Ecto neural progenitor cell (in vitro differentiated cells): ENCODE results near the gene ZBTB22.
"Not testable (repeated sequence)": the region's sequence is repeated elsewhere in the genome, so short reads cannot be mapped to it uniquely, and the experiment has no call there.

ENCODE experiments used
- DNase-seq: peaks from one replicate; pipeline ENCODE4 v3.0.0-alpha.2; 2018; ENCODE audit warnings: low spot score

ZBTB22 gene, protein sequence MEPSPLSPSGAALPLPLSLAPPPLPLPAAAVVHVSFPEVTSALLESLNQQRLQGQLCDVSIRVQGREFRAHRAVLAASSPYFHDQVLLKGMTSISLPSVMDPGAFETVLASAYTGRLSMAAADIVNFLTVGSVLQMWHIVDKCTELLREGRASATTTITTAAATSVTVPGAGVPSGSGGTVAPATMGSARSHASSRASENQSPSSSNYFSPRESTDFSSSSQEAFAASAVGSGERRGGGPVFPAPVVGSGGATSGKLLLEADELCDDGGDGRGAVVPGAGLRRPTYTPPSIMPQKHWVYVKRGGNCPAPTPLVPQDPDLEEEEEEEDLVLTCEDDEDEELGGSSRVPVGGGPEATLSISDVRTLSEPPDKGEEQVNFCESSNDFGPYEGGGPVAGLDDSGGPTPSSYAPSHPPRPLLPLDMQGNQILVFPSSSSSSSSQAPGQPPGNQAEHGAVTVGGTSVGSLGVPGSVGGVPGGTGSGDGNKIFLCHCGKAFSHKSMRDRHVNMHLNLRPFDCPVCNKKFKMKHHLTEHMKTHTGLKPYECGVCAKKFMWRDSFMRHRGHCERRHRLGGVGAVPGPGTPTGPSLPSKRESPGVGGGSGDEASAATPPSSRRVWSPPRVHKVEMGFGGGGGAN

DNA sequence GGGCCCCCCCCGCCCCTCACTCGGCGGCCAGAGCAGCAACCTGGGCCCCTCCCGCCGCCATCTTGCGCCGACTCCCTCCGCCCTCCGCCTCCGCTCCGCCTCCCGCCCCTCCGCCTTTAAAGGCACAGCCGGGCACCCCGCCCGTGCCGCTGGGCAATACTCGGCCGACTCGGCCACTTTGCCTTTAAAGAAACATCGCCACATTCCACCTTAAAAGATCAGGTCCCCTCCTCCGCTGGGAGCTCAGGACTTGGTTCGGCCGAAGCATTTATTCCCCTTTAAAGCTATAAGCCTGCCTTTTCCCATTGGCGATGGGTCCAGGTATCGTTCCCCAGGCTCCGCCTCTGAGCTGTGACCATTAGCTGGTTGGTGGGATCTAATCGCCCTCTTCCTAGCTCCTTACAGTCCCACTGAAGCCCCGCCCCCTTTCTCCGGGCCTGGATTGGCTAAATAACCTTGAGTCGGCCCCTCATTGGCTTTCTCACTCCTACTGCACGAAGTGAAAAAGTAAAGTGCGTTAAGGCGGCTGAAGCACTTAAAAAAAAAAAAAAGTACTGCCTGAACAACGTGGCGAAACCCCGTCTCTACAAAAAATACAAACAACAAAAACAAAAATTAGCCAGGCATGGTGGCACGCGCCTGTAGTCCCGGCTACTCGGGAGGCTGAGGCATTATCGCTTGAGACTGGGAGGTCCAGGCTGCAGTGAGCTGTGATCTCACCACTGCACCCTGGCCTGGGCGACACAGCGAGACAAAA is at the start of gene ZBTB22:
TSS of gene ZBTB22 (minus strand) at position 76 of the 757 bp plus-strand sequence. CDS start 828 bp downstream, outside the sequence.
- DNase-seq = peak; percentile 96

DNA sequence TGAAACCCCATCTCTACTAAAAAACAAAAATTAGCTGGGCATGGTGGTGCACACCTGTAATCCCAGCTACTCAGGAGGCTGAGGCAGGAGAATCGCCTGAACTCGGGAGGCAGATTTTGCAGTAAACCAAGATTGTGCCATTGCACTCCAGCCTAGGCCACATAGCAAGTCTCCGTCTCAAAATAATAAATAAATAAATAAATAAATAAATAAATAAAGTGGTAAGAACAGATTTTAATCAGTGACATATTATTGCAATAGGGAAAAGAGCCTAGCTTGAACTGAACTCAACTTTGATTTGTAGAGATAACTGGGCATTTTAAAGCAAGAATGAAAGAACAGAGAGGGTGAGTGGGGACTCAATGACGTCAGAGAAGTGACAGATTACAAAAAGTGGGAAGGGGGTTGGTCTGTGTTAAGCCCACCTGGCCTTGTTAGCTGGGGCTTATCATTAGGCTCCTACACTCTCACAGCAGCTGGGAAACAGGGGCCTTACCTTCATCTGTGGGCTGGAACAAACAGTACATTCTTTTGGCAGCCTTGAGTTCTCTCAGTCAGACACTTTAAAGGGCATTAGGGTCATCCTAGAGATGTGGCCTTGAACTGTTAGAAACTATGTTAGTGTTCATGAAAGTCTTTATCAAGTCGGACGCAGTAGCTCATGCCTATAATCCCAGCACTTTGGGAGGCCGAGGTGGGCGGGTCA is 49.6 kb upstream of the ZBTB22 start:
- DNase-seq = no peak

DNA sequence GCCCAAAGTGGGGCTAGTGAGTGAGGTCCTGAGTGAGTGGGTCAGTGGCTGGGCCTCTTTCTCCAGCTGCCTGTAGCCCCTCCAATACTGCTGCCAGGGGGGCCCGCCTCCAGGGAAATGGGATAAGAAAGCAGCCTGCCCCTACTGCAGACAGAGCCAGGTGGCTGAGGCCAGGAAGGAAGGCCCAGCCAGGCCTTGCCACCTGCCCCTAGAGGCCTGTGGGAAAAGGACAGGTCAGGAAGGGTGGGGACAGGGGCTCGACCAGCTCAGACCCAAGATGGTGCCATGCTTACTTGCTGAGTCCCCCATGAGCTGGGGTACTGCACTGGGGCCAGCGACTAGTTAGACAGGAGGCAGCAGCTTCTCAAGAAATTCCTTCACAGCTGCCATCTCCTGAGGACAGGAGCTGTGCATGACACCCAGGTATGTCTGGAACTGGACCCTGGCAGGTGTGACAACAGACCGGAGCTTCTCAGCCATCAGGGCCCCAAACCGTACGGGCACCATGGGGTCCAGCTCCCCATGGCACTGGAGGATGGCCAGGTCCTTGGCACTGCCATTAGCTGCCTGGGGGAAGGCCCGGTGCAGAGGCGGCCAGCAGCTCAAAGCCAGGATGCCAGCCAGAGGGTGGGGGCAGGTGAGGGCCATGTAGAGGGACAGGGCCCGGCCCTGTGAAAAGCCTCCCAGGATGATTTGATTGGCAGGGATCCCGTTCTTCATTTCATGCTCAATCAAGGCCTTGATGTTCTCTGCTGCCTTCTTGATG is 47.8 kb upstream of the ZBTB22 start:
- DNase-seq = not testable (repeated sequence)

DNA sequence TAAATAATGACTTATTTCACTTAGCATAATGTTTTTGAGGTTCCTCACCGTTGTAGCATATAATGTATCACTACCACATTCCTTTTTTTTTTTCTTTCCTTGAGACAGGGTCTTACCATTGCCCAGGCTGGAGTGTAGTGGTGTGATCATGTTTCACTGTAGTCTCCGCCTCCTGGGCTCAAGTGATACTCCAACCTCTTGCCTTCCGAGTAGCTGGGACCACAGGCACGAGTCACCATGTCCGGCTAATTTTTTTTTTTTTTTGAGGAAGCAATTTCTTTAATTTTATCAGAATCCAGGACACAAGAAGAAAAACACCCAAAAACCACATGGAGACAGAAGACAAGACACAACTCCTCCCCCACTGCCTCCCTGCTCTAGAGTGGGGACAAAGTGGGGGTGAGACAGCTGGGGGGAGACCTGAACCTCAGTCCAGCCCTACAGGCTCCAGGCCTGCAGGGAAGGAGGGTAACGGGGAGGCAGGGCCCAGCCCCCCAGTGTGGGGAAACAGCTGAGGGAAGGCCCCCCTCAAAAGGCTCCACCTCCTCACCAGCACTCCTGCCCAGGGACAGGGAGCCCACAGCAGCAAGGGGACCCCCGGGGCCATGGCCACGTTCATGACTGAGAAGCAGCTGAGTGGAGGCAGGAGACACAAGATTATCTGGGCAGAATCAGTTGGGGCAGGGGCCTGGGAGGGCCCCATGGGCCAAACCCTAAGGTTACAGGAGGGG is 47.1 kb upstream of the ZBTB22 start:
- DNase-seq = not testable (repeated sequence)

DNA sequence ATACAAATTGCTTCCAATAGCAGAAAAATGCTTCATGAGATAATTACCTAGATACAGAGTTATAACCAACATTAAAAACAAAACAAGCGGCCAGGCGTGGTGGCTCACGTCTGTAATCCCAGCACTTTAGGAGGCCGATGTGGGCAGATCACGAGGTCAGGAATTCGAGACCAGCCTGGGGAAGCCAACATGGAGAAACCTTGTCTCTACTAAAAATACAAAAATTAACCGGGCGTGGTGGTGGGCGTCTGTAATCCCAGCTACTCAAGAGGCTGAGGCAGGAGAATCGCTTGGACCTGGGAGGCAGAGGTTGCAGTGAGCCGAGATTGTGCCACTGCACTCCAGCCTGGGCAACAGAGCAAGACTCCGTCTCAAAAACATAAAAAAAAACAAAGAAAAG is 45.9 kb upstream of the ZBTB22 start:
- not testable (repeated sequence) for DNase-seq

DNA sequence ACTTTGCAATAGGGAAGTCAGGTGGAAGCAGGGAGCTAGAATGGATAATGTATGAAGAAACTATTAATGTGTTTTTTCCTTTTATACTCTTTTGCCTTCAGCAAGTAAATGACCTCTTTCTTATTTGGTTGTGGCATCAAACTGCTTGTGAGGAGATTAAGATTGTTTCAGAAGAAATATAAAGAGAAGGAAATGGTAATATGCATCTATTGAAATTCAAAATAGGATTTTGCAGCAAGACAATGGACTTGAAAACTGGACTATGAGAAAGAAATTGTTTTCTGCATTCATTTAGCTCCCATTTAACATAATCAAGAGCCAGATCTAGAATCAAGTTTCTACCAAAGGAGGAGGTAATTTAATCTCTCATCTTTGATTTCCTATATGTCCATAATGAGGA is 41.8 kb upstream of the ZBTB22 start:
- DNase-seq = no peak

DNA sequence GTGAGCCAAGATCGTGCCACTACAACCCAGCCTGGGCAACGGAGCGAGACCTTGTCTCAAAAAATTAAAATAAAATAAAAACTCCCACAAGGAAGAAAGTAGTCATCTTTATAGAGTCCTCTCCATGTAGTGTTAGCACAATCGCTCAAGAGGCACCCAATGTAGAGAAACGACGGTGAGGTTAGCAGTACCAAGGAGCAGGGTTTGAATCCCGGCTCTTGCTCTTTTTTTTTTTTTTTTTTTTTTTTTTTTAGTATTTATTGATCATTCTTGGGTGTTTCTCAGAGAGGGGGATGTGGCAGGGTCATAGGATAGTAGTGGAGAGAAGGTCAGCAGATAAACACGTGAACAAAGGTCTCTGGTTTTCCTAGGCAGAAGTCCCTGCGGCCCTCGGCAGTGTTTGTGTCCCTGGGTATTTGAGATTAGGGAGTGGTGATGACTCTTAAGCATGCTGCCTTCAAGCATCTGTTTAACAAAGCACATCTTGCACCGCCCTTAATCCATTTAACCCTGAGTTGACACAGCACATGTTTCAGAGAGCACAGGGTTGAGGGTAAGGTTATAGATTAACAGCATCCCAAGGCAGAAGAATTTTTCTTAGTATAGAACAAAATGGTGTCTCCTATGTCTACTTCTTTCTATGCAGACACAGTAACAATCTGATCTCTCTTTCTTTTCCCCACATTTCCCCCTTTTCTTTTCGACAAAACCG is 39.8 kb upstream of the ZBTB22 start:
- not testable (repeated sequence) for DNase-seq

DNA sequence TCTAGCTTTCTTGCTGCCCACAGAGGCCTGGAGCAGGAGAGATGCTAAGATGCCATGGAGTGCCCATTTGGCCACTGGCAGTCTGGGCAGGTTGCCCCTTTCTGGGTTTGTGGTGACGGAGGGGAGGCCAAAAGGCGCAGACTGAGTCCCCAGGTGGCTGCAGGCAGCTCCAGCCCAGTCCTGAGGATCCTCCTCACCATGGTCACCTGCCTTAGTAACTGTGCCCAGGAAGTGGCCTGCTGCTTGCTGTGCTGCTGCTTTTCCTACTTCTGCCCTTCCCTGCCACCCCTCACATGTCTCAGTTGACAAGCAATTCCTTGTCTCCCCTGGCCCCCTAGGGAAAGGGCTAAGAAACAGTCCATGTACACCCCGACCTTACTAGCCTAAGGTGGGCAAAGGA is 38.8 kb upstream of the ZBTB22 start:
- DNase-seq = no peak

DNA sequence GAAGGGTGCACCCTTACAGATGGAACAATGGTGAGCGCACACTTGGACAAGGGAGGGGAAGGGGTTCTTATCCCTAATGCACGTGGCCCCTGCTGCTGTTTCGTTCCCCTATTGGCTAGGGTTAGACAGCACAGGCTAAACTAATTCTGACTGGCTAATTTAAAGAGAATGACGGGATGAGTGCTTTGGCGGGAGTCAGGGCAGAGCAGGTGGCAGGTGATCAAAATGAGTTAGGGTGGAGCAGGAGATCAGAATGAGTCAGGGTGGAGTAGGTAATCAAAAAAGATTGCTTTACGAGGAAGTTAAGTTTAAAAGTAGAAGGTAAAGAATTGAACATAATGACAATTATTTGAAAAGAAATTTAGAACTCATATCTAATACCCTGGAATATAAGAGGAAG is 38.3 kb upstream of the ZBTB22 start:
- DNase-seq = not testable (repeated sequence)

DNA sequence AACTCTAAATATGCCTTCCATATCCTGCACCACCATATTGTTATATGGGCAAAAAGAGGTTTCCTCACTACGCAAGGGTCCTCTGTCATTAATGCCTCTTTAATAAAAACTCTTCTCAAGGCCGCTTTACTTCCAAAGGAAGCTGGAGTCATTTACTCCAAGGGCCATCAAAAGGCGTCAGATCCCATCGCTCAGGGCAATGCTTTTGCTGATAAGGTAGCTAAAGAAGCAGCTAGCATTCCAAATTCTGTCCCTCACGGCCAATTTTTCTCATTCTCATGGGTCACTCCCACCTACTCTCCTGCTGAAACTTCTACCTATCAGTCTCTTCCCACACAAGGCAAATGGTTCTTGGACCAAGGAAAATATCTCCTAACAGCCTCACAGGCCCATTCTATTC is 30.3 kb upstream of the ZBTB22 start:
- no peak for DNase-seq

DNA sequence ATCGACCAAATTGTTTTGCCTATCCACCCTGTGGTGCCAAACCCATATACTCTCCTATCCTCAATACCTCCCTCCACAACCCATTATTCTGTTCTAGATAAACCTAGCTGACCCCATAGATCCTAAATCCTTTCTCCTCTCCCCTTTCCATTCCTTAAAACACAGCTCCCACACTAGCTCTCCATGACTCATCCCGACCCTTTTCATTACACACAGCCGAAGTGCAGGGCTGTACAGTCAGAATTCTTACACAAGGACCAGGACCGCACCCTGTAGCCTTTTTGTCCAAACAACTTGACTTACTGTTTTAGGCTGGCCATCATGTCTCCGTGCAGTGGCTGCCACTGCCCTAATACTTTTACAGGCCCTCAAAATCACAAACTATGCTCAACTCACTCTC is 29.4 kb upstream of the ZBTB22 start:
- DNase-seq = not testable (repeated sequence)

DNA sequence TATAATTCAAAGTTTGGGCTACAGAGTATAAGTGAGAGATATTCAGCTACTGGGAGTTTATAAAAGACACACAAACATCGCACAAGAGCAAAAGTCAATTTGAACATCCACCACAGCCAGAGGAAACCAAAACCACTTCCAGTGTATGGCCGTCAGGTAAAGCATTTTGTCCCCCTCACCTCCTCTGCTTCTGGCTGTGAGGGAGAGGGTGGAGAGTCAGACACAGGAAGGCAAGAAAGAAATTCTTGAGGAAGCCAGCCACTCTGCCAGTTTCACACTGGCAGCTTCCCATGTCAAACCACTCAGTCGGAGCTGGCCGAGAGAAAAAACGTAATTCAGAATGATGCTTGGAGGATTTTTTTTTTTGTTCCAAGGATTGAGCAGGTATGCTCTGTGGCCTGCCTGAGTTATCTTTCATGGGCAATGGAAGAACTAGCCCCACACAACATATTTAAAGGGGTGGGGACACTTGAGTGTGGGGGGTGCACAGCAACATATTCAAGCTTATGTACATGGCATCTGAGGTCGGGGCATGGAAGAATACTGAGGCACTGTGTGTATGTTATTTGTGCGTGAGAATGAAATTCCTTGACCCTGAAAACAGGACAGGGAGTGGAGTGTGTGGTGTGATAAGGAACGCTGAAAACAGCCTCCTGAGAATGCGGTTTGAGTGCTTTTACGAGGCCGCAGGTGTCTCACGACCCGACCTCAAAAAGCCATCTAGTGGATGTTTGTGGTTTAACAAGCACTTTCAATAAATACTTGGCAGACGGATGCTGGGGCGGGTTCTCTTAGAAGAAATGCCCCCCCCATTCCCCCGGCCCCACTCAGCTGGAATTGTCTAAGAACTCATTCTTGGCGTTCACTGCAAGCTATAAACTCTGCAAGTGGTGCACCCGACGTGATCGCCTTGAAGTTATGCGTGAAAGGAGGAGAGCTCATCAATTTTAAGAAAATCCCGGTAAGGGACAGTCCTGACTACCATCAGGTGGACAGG is 27.5 kb upstream of the ZBTB22 start:
- DNase-seq = peak; percentile 64

DNA sequence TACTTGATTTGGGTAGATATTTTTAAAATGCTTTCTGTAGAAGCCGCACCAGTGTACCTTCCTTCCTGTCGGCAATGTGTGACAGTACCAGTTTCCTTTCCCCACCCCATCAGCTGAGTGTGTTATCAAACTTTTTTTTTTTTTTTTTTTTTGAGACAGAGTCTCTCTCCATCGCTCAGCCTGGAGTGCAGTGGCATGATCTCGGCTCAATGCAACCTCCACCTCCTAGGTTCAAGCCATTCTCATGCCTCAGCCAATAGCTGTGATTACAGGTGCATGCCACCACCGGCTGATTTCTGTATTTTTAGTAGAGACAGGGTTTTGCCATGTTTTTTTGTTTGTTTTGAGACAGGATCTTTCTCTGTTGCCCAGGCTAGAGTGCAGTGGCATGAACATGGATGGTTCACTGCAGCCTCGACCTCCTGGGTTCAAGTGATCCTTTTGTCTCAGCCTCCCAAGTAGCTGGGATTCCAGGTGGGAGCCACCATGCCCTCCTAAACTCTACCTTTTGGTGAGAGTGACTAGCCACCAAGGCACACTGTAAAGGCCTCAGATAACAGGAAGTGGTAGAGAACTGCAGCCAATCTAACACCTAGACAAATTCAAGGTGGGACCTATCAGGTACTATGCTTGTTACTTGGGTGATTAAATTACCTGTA is 26.5 kb upstream of the ZBTB22 start:
- no peak for DNase-seq

DNA sequence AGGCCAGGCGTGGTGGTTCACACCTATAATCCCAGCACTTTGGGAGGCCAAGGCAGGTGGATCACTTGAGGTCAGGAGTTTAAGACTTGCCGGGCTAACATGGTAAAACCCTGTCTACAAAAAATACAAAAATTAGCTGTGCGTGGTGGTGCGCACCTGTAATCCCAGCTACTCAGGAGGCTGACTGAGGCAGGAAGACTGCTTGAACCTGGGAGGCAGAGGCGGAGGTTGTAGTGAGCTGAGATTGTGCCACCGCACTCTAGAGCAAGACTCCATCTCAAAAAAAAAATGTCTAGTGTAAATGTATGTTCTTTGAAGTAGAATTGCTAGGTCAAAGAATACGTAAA is 26.0 kb upstream of the ZBTB22 start:
- not testable (repeated sequence) for DNase-seq

DNA sequence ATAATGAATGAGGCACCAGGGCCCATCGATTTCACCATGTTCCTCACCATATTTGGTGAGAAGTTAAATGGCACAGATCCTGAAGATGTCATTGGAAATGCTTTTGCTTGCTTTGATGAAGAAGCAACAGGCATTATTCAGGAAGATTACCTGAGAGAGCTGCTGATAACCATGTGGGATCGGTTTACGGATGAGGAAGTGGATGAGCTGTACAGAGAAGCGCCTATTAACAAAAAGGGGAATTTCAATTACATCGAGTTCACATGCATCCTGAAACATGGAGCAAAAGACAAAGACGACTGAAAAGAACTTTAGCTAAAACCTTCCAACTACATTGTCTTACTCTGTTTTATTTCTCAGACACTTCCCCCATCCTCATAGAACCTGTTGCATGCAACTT is 21.6 kb upstream of the ZBTB22 start:
- DNase-seq = no peak

DNA sequence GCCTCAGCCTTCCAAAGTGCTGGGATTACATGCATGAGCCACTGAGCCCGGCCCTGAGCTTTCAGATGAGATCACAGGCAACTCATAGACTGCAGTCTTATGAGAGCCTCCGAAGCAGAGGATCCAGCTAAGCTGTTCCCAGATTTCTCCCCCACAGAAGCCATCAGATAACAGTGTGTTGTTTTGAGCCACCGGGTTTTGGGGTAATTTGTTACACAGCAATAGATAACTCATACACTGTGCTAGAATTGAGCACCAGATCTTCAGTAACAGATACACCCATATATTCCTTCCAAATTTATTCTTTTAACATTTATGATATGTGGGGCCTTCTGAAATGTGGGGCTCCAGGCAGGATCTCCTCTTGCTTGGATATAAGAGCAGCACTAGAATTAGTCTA is 19.0 kb upstream of the ZBTB22 start:
- no peak for DNase-seq

DNA sequence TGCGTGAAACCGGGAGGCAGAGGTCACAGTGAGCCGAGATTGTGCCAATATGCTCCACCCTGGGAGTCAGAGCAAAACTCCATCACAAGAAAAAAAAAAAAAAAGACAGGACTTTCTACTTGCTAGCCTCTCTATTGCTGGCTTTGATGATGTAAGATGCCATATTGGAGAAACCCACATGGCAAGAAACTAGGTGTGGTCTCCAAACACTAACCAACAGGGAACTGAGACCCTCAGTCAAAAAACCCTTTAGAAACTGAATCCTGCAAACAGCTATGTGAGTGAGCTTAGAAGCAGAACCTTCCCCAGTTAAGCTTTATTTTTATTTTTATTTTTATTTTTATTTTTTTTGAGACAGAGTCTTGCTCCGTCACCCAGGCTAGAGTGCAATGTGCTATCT is 18.4 kb upstream of the ZBTB22 start:
- DNase-seq = no peak

DNA sequence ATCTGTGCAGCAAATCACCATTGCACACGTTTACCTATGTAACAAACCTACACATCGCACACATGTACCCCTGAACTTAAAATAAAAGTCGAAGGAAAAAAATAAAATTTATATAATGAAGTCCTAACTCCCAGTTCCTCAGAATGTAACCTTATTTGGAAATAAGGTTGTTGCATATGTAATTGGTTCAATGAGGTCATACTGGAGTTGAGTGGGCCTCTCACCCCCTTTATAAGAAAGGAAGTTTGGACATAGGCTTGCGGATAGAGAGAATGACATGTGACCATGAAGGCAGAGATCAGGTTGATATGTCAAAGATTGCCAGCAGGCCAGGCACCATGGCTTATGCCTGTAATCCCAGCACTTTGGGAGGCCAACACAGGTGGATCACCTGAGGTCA is 16.1 kb upstream of the ZBTB22 start:
- no peak for DNase-seq
